Peyer's patch (tissue), 4 donors: ENCODE measurements around the gene SMAGP.

Experiments used
- POLR2A ChIP-seq, 2 donors: fragments of 450-650 bp; IDR thresholded peaks; one replicate each; pipeline ENCODE4 v1.5.1; 2017; ENCODE audit warnings: antibody characterized with exemption in 2 of 2, mild to moderate bottlenecking in 2 of 2, moderate library complexity in 2 of 2
- TF ChIP-seq, protein P1 (sequence below), 6 experiments: fragments of 450-650 bp in 4 of 6; fragments of 200-600 bp in 2 of 6; sonication (generic) in 1 of 6; IDR thresholded peaks; one replicate each; pipeline ENCODE4 v1.5.1; 2017 to 2019; ENCODE audit warnings: antibody characterized with exemption in 6 of 6, mild to moderate bottlenecking in 3 of 6, moderate library complexity in 1 of 6

DNA sequence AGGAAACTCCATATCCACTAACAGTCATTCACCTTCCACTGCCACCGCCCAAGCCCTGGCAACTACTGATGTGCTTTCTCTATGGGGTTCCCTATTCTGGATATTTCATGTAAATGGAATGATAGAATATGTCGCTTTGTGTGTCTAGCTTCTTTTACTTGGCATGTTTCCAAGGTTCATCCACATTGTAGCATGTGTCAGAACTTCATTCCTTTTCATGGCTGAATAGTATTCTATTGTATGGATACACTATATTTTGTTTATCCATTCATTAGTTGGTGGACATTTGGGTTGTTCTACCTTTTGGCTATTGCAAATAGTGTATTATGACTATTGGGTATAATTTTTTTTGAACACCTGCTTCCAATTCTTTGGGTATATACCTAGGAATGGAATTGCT is 61.0 kb downstream of the SMAGP start:
- TF ChIP-seq, protein P1, sequence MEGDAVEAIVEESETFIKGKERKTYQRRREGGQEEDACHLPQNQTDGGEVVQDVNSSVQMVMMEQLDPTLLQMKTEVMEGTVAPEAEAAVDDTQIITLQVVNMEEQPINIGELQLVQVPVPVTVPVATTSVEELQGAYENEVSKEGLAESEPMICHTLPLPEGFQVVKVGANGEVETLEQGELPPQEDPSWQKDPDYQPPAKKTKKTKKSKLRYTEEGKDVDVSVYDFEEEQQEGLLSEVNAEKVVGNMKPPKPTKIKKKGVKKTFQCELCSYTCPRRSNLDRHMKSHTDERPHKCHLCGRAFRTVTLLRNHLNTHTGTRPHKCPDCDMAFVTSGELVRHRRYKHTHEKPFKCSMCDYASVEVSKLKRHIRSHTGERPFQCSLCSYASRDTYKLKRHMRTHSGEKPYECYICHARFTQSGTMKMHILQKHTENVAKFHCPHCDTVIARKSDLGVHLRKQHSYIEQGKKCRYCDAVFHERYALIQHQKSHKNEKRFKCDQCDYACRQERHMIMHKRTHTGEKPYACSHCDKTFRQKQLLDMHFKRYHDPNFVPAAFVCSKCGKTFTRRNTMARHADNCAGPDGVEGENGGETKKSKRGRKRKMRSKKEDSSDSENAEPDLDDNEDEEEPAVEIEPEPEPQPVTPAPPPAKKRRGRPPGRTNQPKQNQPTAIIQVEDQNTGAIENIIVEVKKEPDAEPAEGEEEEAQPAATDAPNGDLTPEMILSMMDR (IDR thresholded peaks at IDR 0.05), result no peak
- TF ChIP-seq POLR2A (IDR thresholded peaks at IDR 0.05), result no peak
